H9 (cell line): ENCODE results near the gene PIM3. TPM values are rescaled to one million over a fixed set of nuclear protein-coding genes. Genes with fewer than 3 reads are reported as not detected.

Experiments
- DNase-seq: peaks from one replicate; pipeline ENCODE4 v3.0.0-alpha.2; 2017
- H2AFZ ChIP-seq: one replicate; pipeline ENCODE4 v1.6.1; 2013; ENCODE audit warnings: mild to moderate bottlenecking, low read length, control low read depth, moderate library complexity
- H2AK5ac ChIP-seq: 2 replicates; pipeline ENCODE4 v1.6.1; 2013; ENCODE audit warnings: low read length, control low read depth, mixed read lengths; ENCODE audit not compliant: insufficient read length
- H2BK120ac ChIP-seq: one replicate; pipeline ENCODE4 v1.6.1; 2013; ENCODE audit warnings: low read depth, mild to moderate bottlenecking, low read length, control low read depth, inconsistent platforms; ENCODE audit not compliant: poor library complexity, severe bottlenecking
- H2BK12ac ChIP-seq: 2 replicates; pipeline ENCODE4 v1.6.1; 2013; ENCODE audit warnings: low read length, control low read depth, mixed read lengths, low read depth; ENCODE audit not compliant: insufficient read length
- H2BK15ac ChIP-seq: 2 replicates; pipeline ENCODE4 v1.6.1; 2013; ENCODE audit warnings: low read depth, low read length, control low read depth
- H2BK20ac ChIP-seq: one replicate; pipeline ENCODE4 v1.6.1; 2013; ENCODE audit warnings: low read depth, mild to moderate bottlenecking, low read length, control low read depth, inconsistent platforms; ENCODE audit not compliant: poor library complexity, severe bottlenecking
- H2BK5ac ChIP-seq: 2 replicates; pipeline ENCODE4 v1.6.1; 2013; ENCODE audit warnings: low read length, control low read depth, mixed read lengths; ENCODE audit not compliant: insufficient read length
- H3K14ac ChIP-seq: 2 replicates; pipeline ENCODE4 v1.6.1; 2013; ENCODE audit warnings: low read length, control low read depth; ENCODE audit not compliant: insufficient read depth
- H3K18ac ChIP-seq: 2 replicates; pipeline ENCODE4 v1.6.1; 2013; ENCODE audit warnings: low read depth, mild to moderate bottlenecking, mixed read lengths, low read length, control low read depth; ENCODE audit not compliant: insufficient read length
- H3K23ac ChIP-seq: 2 replicates; pipeline ENCODE4 v1.6.1; 2013; ENCODE audit warnings: low read length, control low read depth, mixed read lengths, low read depth; ENCODE audit not compliant: insufficient read length
- H3K23me2 ChIP-seq: 2 replicates; pipeline ENCODE4 v1.6.1; 2013; ENCODE audit warnings: low read depth, mild to moderate bottlenecking, mixed read lengths, low read length, control low read depth; ENCODE audit not compliant: insufficient read length, poor library complexity, severe bottlenecking
- H3K27ac ChIP-seq: 2 replicates; pipeline ENCODE4 v1.5.1; 2013; ENCODE audit warnings: low read length, control low read depth, mixed read lengths, low read depth; ENCODE audit not compliant: insufficient read length
- H3K27me3 ChIP-seq: 2 replicates; pipeline ENCODE4 v1.6.1; 2013; ENCODE audit warnings: low read length, control low read depth, inconsistent platforms; ENCODE audit not compliant: insufficient read depth
- H3K4ac ChIP-seq: 2 replicates; pipeline ENCODE4 v1.6.1; 2013; ENCODE audit warnings: low read depth, mild to moderate bottlenecking, control low read depth, inconsistent platforms, low read length, moderate library complexity
- H3K4me1 ChIP-seq: 2 replicates; pipeline ENCODE4 v1.6.1; 2013; ENCODE audit warnings: low read length, control low read depth, inconsistent platforms; ENCODE audit not compliant: insufficient read depth
- H3K4me2 ChIP-seq: 2 replicates; pipeline ENCODE4 v1.6.1; 2013; ENCODE audit warnings: low read length, control low read depth, mixed read lengths; ENCODE audit not compliant: insufficient read length, insufficient read depth
- H3K56ac ChIP-seq: 2 replicates; pipeline ENCODE4 v1.6.1; 2013; ENCODE audit warnings: low read depth, mild to moderate bottlenecking, mixed read lengths, low read length, control low read depth; ENCODE audit not compliant: insufficient read length
- H3K79me1 ChIP-seq: 2 replicates; pipeline ENCODE4 v1.6.1; 2013; ENCODE audit warnings: low read depth, mild to moderate bottlenecking, moderate library complexity, low read length, control low read depth, inconsistent platforms; ENCODE audit not compliant: insufficient read depth, poor library complexity, severe bottlenecking
- H3K79me2 ChIP-seq: 2 replicates; pipeline ENCODE4 v1.6.1; 2013; ENCODE audit warnings: low read length, control low read depth, inconsistent platforms; ENCODE audit not compliant: insufficient read depth
- H3K9ac ChIP-seq: 2 replicates; pipeline ENCODE4 v1.6.1; 2013; ENCODE audit warnings: low read length, control low read depth, mixed read lengths; ENCODE audit not compliant: insufficient read length; ENCODE audit errors: extremely low read depth
- H3K9me3 ChIP-seq: one replicate; pipeline ENCODE4 v1.6.1; 2013; ENCODE audit warnings: low read depth, low read length, inconsistent platforms; ENCODE audit not compliant: control insufficient read depth
- H3T11ph ChIP-seq: one replicate; pipeline ENCODE4 v1.6.1; 2013; ENCODE audit warnings: mild to moderate bottlenecking, low read length, control low read depth, inconsistent platforms
- H4K20me1 ChIP-seq: one replicate; pipeline ENCODE4 v1.6.1; 2013; ENCODE audit not compliant: control insufficient read depth, insufficient read length, insufficient read depth
- H4K5ac ChIP-seq: 2 replicates; pipeline ENCODE4 v1.6.1; 2013; ENCODE audit warnings: low read depth, mild to moderate bottlenecking, mixed read lengths, low read length, control low read depth; ENCODE audit not compliant: insufficient read length
- H4K8ac ChIP-seq: replicated peaks from 2 replicates; pipeline ENCODE4 v1.6.1; 2013; ENCODE audit warnings: low read length, control low read depth, mixed read lengths, low read depth; ENCODE audit not compliant: insufficient read length
- H4K91ac ChIP-seq: 2 replicates; pipeline ENCODE4 v1.6.1; 2013; ENCODE audit warnings: low read depth, mild to moderate bottlenecking, moderate library complexity, mixed read lengths, low read length, control low read depth; ENCODE audit not compliant: insufficient read length
- H3K27ac Mint-ChIP-seq, 3 experiments: 2 replicates in 2 of 3; 3 replicates in 1 of 3; pipeline ENCODE4 v1.8.0; 2020 to 2021; ENCODE audit warnings: mixed read lengths in 3 of 3, mild to moderate bottlenecking in 1 of 3, moderate library complexity in 1 of 3
- H3K27me3 Mint-ChIP-seq: 2 replicates; pipeline ENCODE4 v1.8.0; 2021; ENCODE audit warnings: low read depth, mild to moderate bottlenecking, moderate library complexity, mixed read lengths
- H3K36me3 Mint-ChIP-seq, 3 experiments: 2 replicates in 2 of 3; 3 replicates in 1 of 3; pipeline ENCODE4 v1.8.0; 2020 to 2021; ENCODE audit warnings: low read depth in 3 of 3, mixed read lengths in 3 of 3; ENCODE audit not compliant: insufficient read depth in 1 of 3
- H3K4me1 Mint-ChIP-seq, 2 experiments: 2 replicates each; pipeline ENCODE4 v1.8.0; 2020; ENCODE audit warnings: mixed read lengths in 2 of 2
- H3K4me3 Mint-ChIP-seq, 2 experiments: 2 replicates in 1 of 2; 3 replicates in 1 of 2; pipeline ENCODE4 v1.8.0; 2020 to 2021; ENCODE audit warnings: mild to moderate bottlenecking in 2 of 2, mixed read lengths in 2 of 2, moderate library complexity in 1 of 2
- H3K9me3 Mint-ChIP-seq, 2 experiments: 2 replicates in 1 of 2; 3 replicates in 1 of 2; pipeline ENCODE4 v1.8.0; 2020; ENCODE audit warnings: mild to moderate bottlenecking in 2 of 2, mixed read lengths in 2 of 2, moderate library complexity in 1 of 2
- CTCF ChIP-seq: fragments of 200-600 bp; sonication (generic); conservative IDR thresholded peaks from 3 replicates; pipeline ENCODE4 v1.8.0; 2021; ENCODE audit warnings: antibody characterized with exemption, mild to moderate bottlenecking
- WGBS: extraction: QIAGEN DNeasy Blood & Tissue Kit; methylation state at CpG from one replicate; pipeline ENCODE4 v1.1.7; 2013; ENCODE audit warnings: missing lambda C conversion rate, low lambda C conversion rate, mixed read lengths; ENCODE audit not compliant: insufficient read length; ENCODE audit errors: extremely low coverage; 5-methylcytosine and 5-hydroxymethylcytosine counted together
- total RNA-seq: library from RNA; stranded (reverse); gene quantifications from 2 replicates; pipeline ENCODE4 v1.2.1, GENCODE V29; 2021

The PIM3 gene
- total RNA-seq, 1 experiment from 2014 or later = 43.4 TPM

- DNase-seq = peak; percentile 26
- H3K4me1 ChIP-seq = no peaks in the 10 kb centered on the region
- H3K18ac ChIP-seq = no peak overlapping the region
- no peak overlapping the region for H4K91ac ChIP-seq
- no peak overlapping the region; the same call in 1 of the 2 replicates for H3K14ac ChIP-seq
- no peak overlapping the region for H2BK5ac ChIP-seq
- Mint-ChIP-seq H3K4me3 (peak overlapping the region in 1 of 2 experiments; percentile 32; a peak in 1 of 5 replicates), H3K27me3 (peaks cover 33% of the 10 kb centered on the region), H3K4me1 (peaks cover 11 to 30% of the 10 kb centered on the region in 2 experiments; a peak in 3 of 4 replicates), H3K36me3 (no peaks in the 10 kb centered on the region), H3K9me3 (no peaks in the 10 kb centered on the region; a peak in 1 of 5 replicates), H3K27ac (no peak overlapping the region)
- H3K27ac ChIP-seq = no peak overlapping the region
- H4K8ac ChIP-seq = no peak overlapping the region
- H3K9me3 ChIP-seq = no peaks in the 10 kb centered on the region
- no peak overlapping the region for H3K23ac ChIP-seq
- no peak overlapping the region for H2BK15ac ChIP-seq
- H3K56ac ChIP-seq = no peak overlapping the region
- H3K9ac ChIP-seq = no peak overlapping the region
- no peak overlapping the region for H2BK12ac ChIP-seq
- H3K4me2 ChIP-seq = no peak overlapping the region
- H2BK20ac ChIP-seq = no peak overlapping the region
- peaks cover 12% of the 10 kb centered on the region; the same call in 1 of the 2 replicates for H3K27me3 ChIP-seq
- TF ChIP-seq CTCF = no peak
- H4K5ac ChIP-seq = no peak overlapping the region
- no CpG with 5 or more reads among the region's 46 CpGs for WGBS
- H3K23me2 ChIP-seq = peaks cover 4% of the 10 kb centered on the region
- H3K79me2 ChIP-seq = no peaks in the 10 kb centered on the region
- H2AK5ac ChIP-seq = no peak overlapping the region
- H3T11ph ChIP-seq = no peak overlapping the region
- H2BK120ac ChIP-seq = no peak overlapping the region
- no peak overlapping the region for H2AFZ ChIP-seq
- no peaks in the 10 kb centered on the region for H4K20me1 ChIP-seq
- H3K79me1 ChIP-seq = no peaks in the 10 kb centered on the region
- no peak overlapping the region for H3K4ac ChIP-seq
Measured at GRCh38 chr22:50009765-50010675, 49.4 kb downstream of the PIM3 start.
